ENCODE data around the gene SAPCD2.

DNA sequence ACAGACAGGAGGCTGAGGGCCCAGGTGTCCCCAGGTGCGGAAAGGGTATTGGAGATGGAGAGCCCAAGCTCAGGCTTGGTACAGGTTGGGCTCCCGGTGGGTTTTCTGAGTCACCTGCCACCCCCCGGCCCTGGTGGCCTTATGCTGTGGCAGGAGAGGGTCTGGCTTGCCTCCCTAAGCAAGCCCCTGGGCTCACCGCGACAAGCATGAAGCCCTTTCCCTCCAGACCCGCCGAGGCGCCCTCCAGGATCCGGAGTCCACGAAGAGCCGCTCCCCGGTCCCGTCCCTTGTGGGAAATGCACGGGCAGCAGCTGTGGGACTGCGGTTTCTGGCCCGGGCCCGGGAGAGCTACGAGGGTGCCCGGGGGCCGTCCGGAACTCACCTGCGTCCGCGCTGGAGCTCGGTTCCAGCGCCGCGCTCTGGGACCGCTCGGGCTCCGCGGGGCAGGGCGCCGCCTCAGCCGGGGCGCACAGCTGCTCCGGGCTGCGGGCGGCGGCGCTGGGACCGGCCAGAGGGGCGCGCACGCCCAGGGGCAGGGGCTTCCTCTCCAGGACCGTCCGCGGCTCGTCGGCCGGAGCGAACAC is 757 bp downstream of the SAPCD2 start:
- TF ChIP-seq, protein P1, sequence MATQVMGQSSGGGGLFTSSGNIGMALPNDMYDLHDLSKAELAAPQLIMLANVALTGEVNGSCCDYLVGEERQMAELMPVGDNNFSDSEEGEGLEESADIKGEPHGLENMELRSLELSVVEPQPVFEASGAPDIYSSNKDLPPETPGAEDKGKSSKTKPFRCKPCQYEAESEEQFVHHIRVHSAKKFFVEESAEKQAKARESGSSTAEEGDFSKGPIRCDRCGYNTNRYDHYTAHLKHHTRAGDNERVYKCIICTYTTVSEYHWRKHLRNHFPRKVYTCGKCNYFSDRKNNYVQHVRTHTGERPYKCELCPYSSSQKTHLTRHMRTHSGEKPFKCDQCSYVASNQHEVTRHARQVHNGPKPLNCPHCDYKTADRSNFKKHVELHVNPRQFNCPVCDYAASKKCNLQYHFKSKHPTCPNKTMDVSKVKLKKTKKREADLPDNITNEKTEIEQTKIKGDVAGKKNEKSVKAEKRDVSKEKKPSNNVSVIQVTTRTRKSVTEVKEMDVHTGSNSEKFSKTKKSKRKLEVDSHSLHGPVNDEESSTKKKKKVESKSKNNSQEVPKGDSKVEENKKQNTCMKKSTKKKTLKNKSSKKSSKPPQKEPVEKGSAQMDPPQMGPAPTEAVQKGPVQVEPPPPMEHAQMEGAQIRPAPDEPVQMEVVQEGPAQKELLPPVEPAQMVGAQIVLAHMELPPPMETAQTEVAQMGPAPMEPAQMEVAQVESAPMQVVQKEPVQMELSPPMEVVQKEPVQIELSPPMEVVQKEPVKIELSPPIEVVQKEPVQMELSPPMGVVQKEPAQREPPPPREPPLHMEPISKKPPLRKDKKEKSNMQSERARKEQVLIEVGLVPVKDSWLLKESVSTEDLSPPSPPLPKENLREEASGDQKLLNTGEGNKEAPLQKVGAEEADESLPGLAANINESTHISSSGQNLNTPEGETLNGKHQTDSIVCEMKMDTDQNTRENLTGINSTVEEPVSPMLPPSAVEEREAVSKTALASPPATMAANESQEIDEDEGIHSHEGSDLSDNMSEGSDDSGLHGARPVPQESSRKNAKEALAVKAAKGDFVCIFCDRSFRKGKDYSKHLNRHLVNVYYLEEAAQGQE (IDR thresholded peaks at IDR 0.05; ENCODE audit: unreplicated experiment), result no peak
- TF ChIP-seq POLR2AphosphoS5 (IDR thresholded peaks at IDR 0.05; ENCODE audit: low read depth) (no peak), STAT1 (IDR thresholded peaks at IDR 0.05; ENCODE audit: unreplicated experiment) (no peak), EZH2 (IDR thresholded peaks at IDR 0.05; ENCODE audit: low read depth, unreplicated experiment) (no peak)
- TF ChIP-seq, protein P2, sequence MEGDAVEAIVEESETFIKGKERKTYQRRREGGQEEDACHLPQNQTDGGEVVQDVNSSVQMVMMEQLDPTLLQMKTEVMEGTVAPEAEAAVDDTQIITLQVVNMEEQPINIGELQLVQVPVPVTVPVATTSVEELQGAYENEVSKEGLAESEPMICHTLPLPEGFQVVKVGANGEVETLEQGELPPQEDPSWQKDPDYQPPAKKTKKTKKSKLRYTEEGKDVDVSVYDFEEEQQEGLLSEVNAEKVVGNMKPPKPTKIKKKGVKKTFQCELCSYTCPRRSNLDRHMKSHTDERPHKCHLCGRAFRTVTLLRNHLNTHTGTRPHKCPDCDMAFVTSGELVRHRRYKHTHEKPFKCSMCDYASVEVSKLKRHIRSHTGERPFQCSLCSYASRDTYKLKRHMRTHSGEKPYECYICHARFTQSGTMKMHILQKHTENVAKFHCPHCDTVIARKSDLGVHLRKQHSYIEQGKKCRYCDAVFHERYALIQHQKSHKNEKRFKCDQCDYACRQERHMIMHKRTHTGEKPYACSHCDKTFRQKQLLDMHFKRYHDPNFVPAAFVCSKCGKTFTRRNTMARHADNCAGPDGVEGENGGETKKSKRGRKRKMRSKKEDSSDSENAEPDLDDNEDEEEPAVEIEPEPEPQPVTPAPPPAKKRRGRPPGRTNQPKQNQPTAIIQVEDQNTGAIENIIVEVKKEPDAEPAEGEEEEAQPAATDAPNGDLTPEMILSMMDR (conservative IDR thresholded peaks at IDR 0.05; ENCODE audit: low read depth in 2 of 2), result no peak
